H9 (cell line): ENCODE measurements around the gene LBX1. TPM values are rescaled to one million over a fixed set of nuclear protein-coding genes. Genes with fewer than 3 reads are reported as not detected.

ENCODE experiments used
- DNase-seq: peaks from one replicate; pipeline ENCODE4 v3.0.0-alpha.2; 2017
- H2AFZ ChIP-seq: one replicate; pipeline ENCODE4 v1.6.1; 2013; ENCODE audit warnings: mild to moderate bottlenecking, low read length, control low read depth, moderate library complexity
- H2AK5ac ChIP-seq: 2 replicates; pipeline ENCODE4 v1.6.1; 2013; ENCODE audit warnings: low read length, control low read depth, mixed read lengths; ENCODE audit not compliant: insufficient read length
- H2BK120ac ChIP-seq: one replicate; pipeline ENCODE4 v1.6.1; 2013; ENCODE audit warnings: low read depth, mild to moderate bottlenecking, low read length, control low read depth, inconsistent platforms; ENCODE audit not compliant: poor library complexity, severe bottlenecking
- H2BK12ac ChIP-seq: 2 replicates; pipeline ENCODE4 v1.6.1; 2013; ENCODE audit warnings: low read length, control low read depth, mixed read lengths, low read depth; ENCODE audit not compliant: insufficient read length
- H2BK15ac ChIP-seq: 2 replicates; pipeline ENCODE4 v1.6.1; 2013; ENCODE audit warnings: low read depth, low read length, control low read depth
- H2BK20ac ChIP-seq: one replicate; pipeline ENCODE4 v1.6.1; 2013; ENCODE audit warnings: low read depth, mild to moderate bottlenecking, low read length, control low read depth, inconsistent platforms; ENCODE audit not compliant: poor library complexity, severe bottlenecking
- H2BK5ac ChIP-seq: 2 replicates; pipeline ENCODE4 v1.6.1; 2013; ENCODE audit warnings: low read length, control low read depth, mixed read lengths; ENCODE audit not compliant: insufficient read length
- H3K14ac ChIP-seq: 2 replicates; pipeline ENCODE4 v1.6.1; 2013; ENCODE audit warnings: low read length, control low read depth; ENCODE audit not compliant: insufficient read depth
- H3K18ac ChIP-seq: 2 replicates; pipeline ENCODE4 v1.6.1; 2013; ENCODE audit warnings: low read depth, mild to moderate bottlenecking, mixed read lengths, low read length, control low read depth; ENCODE audit not compliant: insufficient read length
- H3K23ac ChIP-seq: 2 replicates; pipeline ENCODE4 v1.6.1; 2013; ENCODE audit warnings: low read length, control low read depth, mixed read lengths, low read depth; ENCODE audit not compliant: insufficient read length
- H3K23me2 ChIP-seq: 2 replicates; pipeline ENCODE4 v1.6.1; 2013; ENCODE audit warnings: low read depth, mild to moderate bottlenecking, mixed read lengths, low read length, control low read depth; ENCODE audit not compliant: insufficient read length, poor library complexity, severe bottlenecking
- H3K27ac ChIP-seq: 2 replicates; pipeline ENCODE4 v1.5.1; 2013; ENCODE audit warnings: low read length, control low read depth, mixed read lengths, low read depth; ENCODE audit not compliant: insufficient read length
- H3K27me3 ChIP-seq: 2 replicates; pipeline ENCODE4 v1.6.1; 2013; ENCODE audit warnings: low read length, control low read depth, inconsistent platforms; ENCODE audit not compliant: insufficient read depth
- H3K4ac ChIP-seq: 2 replicates; pipeline ENCODE4 v1.6.1; 2013; ENCODE audit warnings: low read depth, mild to moderate bottlenecking, control low read depth, inconsistent platforms, low read length, moderate library complexity
- H3K4me1 ChIP-seq: 2 replicates; pipeline ENCODE4 v1.6.1; 2013; ENCODE audit warnings: low read length, control low read depth, inconsistent platforms; ENCODE audit not compliant: insufficient read depth
- H3K4me2 ChIP-seq: 2 replicates; pipeline ENCODE4 v1.6.1; 2013; ENCODE audit warnings: low read length, control low read depth, mixed read lengths; ENCODE audit not compliant: insufficient read length, insufficient read depth
- H3K56ac ChIP-seq: 2 replicates; pipeline ENCODE4 v1.6.1; 2013; ENCODE audit warnings: low read depth, mild to moderate bottlenecking, mixed read lengths, low read length, control low read depth; ENCODE audit not compliant: insufficient read length
- H3K79me1 ChIP-seq: 2 replicates; pipeline ENCODE4 v1.6.1; 2013; ENCODE audit warnings: low read depth, mild to moderate bottlenecking, moderate library complexity, low read length, control low read depth, inconsistent platforms; ENCODE audit not compliant: insufficient read depth, poor library complexity, severe bottlenecking
- H3K79me2 ChIP-seq: 2 replicates; pipeline ENCODE4 v1.6.1; 2013; ENCODE audit warnings: low read length, control low read depth, inconsistent platforms; ENCODE audit not compliant: insufficient read depth
- H3K9ac ChIP-seq: 2 replicates; pipeline ENCODE4 v1.6.1; 2013; ENCODE audit warnings: low read length, control low read depth, mixed read lengths; ENCODE audit not compliant: insufficient read length; ENCODE audit errors: extremely low read depth
- H3K9me3 ChIP-seq: one replicate; pipeline ENCODE4 v1.6.1; 2013; ENCODE audit warnings: low read depth, low read length, inconsistent platforms; ENCODE audit not compliant: control insufficient read depth
- H3T11ph ChIP-seq: one replicate; pipeline ENCODE4 v1.6.1; 2013; ENCODE audit warnings: mild to moderate bottlenecking, low read length, control low read depth, inconsistent platforms
- H4K20me1 ChIP-seq: one replicate; pipeline ENCODE4 v1.6.1; 2013; ENCODE audit not compliant: control insufficient read depth, insufficient read length, insufficient read depth
- H4K5ac ChIP-seq: 2 replicates; pipeline ENCODE4 v1.6.1; 2013; ENCODE audit warnings: low read depth, mild to moderate bottlenecking, mixed read lengths, low read length, control low read depth; ENCODE audit not compliant: insufficient read length
- H4K8ac ChIP-seq: replicated peaks from 2 replicates; pipeline ENCODE4 v1.6.1; 2013; ENCODE audit warnings: low read length, control low read depth, mixed read lengths, low read depth; ENCODE audit not compliant: insufficient read length
- H4K91ac ChIP-seq: 2 replicates; pipeline ENCODE4 v1.6.1; 2013; ENCODE audit warnings: low read depth, mild to moderate bottlenecking, moderate library complexity, mixed read lengths, low read length, control low read depth; ENCODE audit not compliant: insufficient read length
- H3K27ac Mint-ChIP-seq, 3 experiments: 2 replicates in 2 of 3; 3 replicates in 1 of 3; pipeline ENCODE4 v1.8.0; 2020 to 2021; ENCODE audit warnings: mixed read lengths in 3 of 3, mild to moderate bottlenecking in 1 of 3, moderate library complexity in 1 of 3
- H3K27me3 Mint-ChIP-seq: 2 replicates; pipeline ENCODE4 v1.8.0; 2021; ENCODE audit warnings: low read depth, mild to moderate bottlenecking, moderate library complexity, mixed read lengths
- H3K36me3 Mint-ChIP-seq, 3 experiments: 2 replicates in 2 of 3; 3 replicates in 1 of 3; pipeline ENCODE4 v1.8.0; 2020 to 2021; ENCODE audit warnings: low read depth in 3 of 3, mixed read lengths in 3 of 3; ENCODE audit not compliant: insufficient read depth in 1 of 3
- H3K4me1 Mint-ChIP-seq, 2 experiments: 2 replicates each; pipeline ENCODE4 v1.8.0; 2020; ENCODE audit warnings: mixed read lengths in 2 of 2
- H3K4me3 Mint-ChIP-seq, 2 experiments: 2 replicates in 1 of 2; 3 replicates in 1 of 2; pipeline ENCODE4 v1.8.0; 2020 to 2021; ENCODE audit warnings: mild to moderate bottlenecking in 2 of 2, mixed read lengths in 2 of 2, moderate library complexity in 1 of 2
- H3K9me3 Mint-ChIP-seq, 2 experiments: 2 replicates in 1 of 2; 3 replicates in 1 of 2; pipeline ENCODE4 v1.8.0; 2020; ENCODE audit warnings: mild to moderate bottlenecking in 2 of 2, mixed read lengths in 2 of 2, moderate library complexity in 1 of 2
- WGBS: extraction: QIAGEN DNeasy Blood & Tissue Kit; methylation state at CpG from one replicate; pipeline ENCODE4 v1.1.7; 2013; ENCODE audit warnings: missing lambda C conversion rate, low lambda C conversion rate, mixed read lengths; ENCODE audit not compliant: insufficient read length; ENCODE audit errors: extremely low coverage; 5-methylcytosine and 5-hydroxymethylcytosine counted together
- total RNA-seq: library from RNA; stranded (reverse); gene quantifications from 2 replicates; pipeline ENCODE4 v1.2.1, GENCODE V29; 2021
- TF ChIP-seq, protein P1 (sequence below): fragments of 200-600 bp; sonication (generic); conservative IDR thresholded peaks from 3 replicates; pipeline ENCODE4 v1.8.0; 2021; ENCODE audit warnings: antibody characterized with exemption, mild to moderate bottlenecking

Gene LBX1
- total RNA-seq, 1 experiment from 2014 or later, result not detected

DNA sequence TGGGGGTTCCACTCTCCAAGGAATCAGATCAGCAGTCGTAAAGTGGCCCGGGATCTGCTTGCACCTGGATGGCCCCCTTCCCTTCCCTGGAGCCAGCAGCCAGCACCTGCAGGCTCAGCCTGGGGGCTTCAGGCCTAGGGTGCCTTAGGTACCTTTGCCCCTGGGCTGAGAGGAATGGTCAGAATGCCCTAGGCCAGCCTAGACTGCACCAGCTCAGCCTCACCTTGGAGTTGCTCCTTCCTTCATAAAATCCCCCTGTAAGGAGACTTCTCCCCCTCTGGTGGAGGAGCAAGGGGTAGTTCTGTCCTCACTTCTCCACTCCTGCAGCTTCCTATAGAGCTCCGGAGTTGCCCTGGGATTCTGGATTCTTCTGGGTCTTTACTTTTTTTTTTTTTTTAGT, 32.4 kb upstream of the LBX1 start:
- WGBS, result no CpG with 5 or more reads among the region's 3 CpGs

More for the DNA sequence above, 32.4 kb upstream of the LBX1 start:
- H3K4ac ChIP-seq, result no peak overlapping the region
- H2BK20ac ChIP-seq, result no peak overlapping the region
- H3K27ac ChIP-seq, result no peak overlapping the region
- H2AK5ac ChIP-seq, result no peak overlapping the region
- no peak overlapping the region for H4K5ac ChIP-seq
- peaks cover 34 to 43% of the 10 kb centered on the region in 2 experiments for H3K4me1 Mint-ChIP-seq
- peaks cover 5% of the 10 kb centered on the region; the same call in 1 of the 2 replicates for H3K4me1 ChIP-seq
- no peaks in the 10 kb centered on the region; the same call in 1 of the 2 replicates for H3K27me3 ChIP-seq
- H2BK120ac ChIP-seq, result no peak overlapping the region
- H3K23me2 ChIP-seq, result no peaks in the 10 kb centered on the region
- H3K14ac ChIP-seq, result no peak overlapping the region
- H3K18ac ChIP-seq, result no peak overlapping the region
- no peaks in the 10 kb centered on the region; a peak in 2 of 5 replicates for H3K9me3 Mint-ChIP-seq
- H2BK15ac ChIP-seq, result no peak overlapping the region
- H3K9me3 ChIP-seq, result no peaks in the 10 kb centered on the region
- H2AFZ ChIP-seq, result no peak overlapping the region
- H3K23ac ChIP-seq, result no peak overlapping the region
- no peak overlapping the region for H4K8ac ChIP-seq
- H3K79me2 ChIP-seq, result no peaks in the 10 kb centered on the region
- H4K91ac ChIP-seq, result no peak overlapping the region
- TF ChIP-seq, protein P1, sequence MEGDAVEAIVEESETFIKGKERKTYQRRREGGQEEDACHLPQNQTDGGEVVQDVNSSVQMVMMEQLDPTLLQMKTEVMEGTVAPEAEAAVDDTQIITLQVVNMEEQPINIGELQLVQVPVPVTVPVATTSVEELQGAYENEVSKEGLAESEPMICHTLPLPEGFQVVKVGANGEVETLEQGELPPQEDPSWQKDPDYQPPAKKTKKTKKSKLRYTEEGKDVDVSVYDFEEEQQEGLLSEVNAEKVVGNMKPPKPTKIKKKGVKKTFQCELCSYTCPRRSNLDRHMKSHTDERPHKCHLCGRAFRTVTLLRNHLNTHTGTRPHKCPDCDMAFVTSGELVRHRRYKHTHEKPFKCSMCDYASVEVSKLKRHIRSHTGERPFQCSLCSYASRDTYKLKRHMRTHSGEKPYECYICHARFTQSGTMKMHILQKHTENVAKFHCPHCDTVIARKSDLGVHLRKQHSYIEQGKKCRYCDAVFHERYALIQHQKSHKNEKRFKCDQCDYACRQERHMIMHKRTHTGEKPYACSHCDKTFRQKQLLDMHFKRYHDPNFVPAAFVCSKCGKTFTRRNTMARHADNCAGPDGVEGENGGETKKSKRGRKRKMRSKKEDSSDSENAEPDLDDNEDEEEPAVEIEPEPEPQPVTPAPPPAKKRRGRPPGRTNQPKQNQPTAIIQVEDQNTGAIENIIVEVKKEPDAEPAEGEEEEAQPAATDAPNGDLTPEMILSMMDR, result no peak; the same call in 2 of the 3 replicates
- H3K4me2 ChIP-seq, result no peak overlapping the region
- H3K27me3 Mint-ChIP-seq, result peaks cover 55% of the 10 kb centered on the region
- DNase-seq, result no peak
- no peak overlapping the region for H2BK12ac ChIP-seq
- 0 out of 7 replicates have a peak overlapping the region, but pooled peaks of 1 of the 3 experiments have one; percentile 35 for H3K27ac Mint-ChIP-seq
- no peak overlapping the region for H3K56ac ChIP-seq
- H3T11ph ChIP-seq, result no peak overlapping the region
- H3K9ac ChIP-seq, result no peak overlapping the region
- no peak overlapping the region for H2BK5ac ChIP-seq
- no peak overlapping the region; a peak in 1 of 5 replicates for H3K4me3 Mint-ChIP-seq
- no peaks in the 10 kb centered on the region for H3K36me3 Mint-ChIP-seq
- no peaks in the 10 kb centered on the region for H4K20me1 ChIP-seq
- H3K79me1 ChIP-seq, result no peaks in the 10 kb centered on the region
